ENCODE results near the gene C1QTNF1. TPM values are rescaled to one million over a fixed set of nuclear protein-coding genes. Genes with fewer than 3 reads are reported as not detected.

Gene C1QTNF1
- polyA plus RNA-seq, 1 donor (not counting 4 experiments of a cell fraction or from before 2014, with no cell fraction given), result 6.6 TPM

DNA sequence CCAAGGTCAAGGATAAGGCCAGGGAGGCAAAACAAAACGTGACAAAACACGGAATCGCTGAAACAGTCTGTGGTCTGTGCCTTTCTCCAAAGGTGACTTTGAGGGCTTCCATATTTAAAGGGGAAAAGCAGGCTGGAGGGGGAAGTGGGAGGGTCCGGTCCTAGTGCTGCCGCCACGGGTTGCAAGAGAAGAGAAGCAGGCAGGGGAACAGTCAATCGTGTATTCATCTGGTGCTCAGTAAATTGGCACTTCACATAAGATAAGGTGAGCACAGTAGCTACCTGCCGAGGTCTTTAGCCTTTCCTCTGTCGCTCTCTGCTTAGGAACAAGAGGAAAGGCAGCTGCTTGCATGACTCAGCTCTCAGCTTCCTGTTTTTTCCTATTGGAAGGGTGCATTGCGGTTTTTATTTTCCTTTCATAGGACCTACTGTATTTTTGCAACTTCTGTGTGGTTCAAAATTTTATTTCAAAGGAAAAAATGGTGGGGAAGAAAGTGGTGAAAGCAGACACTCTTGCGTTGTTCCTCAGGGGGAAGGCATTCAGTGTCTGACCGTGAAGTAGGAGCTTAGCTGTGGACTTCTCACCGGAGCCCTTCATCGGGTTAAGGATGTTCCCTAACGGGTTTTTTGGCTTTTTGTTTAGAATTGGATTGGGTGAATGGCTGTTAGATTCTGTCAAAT, 37.2 kb upstream of the C1QTNF1 start:
- H4K20me1 ChIP-seq (ENCODE audit: control insufficient read depth, extremely low read depth, insufficient read depth, low read length), result no peaks in the 10 kb centered on the region
- H3K9ac ChIP-seq (ENCODE audit: control insufficient read depth, extremely low read depth, insufficient read depth, low read length), result peak overlapping the region; percentile 43
- H3K9me1 ChIP-seq (ENCODE audit: control insufficient read depth, extremely low read depth, insufficient read depth, low read length), result no peaks in the 10 kb centered on the region
- peaks cover 4% of the 10 kb centered on the region for H3K79me2 ChIP-seq (ENCODE audit: control insufficient read depth, insufficient read depth, low read length)
- dilution Hi-C loops (cut with MboI; ENCODE audit: extremely low pct_ligation_motif_present, low sequenced_read_pairs), result no loop called here
- peak overlapping the region in 1 of 3 experiments; percentile 18 for H3K4me3 ChIP-seq (ENCODE audit: control insufficient read depth in 2 of 3, extremely low read depth in 1 of 3, insufficient read depth in 2 of 3, low read depth in 1 of 3, low read length in 3 of 3)
- no peaks in the 10 kb centered on the region for H3K27me3 ChIP-seq (ENCODE audit: control insufficient read depth, extremely low read depth, insufficient read depth, low read length)
- peaks cover 12 to 15% of the 10 kb centered on the region in 2 experiments for H3K36me3 ChIP-seq (ENCODE audit: control insufficient read depth in 2 of 2, extremely low read depth in 1 of 2, insufficient read depth in 2 of 2, low read length in 2 of 2)
- no peaks in the 10 kb centered on the region for H3K9me3 ChIP-seq (ENCODE audit: control insufficient read depth, low read depth, low read length)
- FAIRE-seq (peak; percentile 83), DNase-seq (ENCODE audit: low read depth, low spot score) (no peak)
- H3K4me1 ChIP-seq (ENCODE audit: control insufficient read depth, extremely low read depth, insufficient read depth, low read length), result peaks cover 29% of the 10 kb centered on the region
- TF ChIP-seq, protein P1, sequence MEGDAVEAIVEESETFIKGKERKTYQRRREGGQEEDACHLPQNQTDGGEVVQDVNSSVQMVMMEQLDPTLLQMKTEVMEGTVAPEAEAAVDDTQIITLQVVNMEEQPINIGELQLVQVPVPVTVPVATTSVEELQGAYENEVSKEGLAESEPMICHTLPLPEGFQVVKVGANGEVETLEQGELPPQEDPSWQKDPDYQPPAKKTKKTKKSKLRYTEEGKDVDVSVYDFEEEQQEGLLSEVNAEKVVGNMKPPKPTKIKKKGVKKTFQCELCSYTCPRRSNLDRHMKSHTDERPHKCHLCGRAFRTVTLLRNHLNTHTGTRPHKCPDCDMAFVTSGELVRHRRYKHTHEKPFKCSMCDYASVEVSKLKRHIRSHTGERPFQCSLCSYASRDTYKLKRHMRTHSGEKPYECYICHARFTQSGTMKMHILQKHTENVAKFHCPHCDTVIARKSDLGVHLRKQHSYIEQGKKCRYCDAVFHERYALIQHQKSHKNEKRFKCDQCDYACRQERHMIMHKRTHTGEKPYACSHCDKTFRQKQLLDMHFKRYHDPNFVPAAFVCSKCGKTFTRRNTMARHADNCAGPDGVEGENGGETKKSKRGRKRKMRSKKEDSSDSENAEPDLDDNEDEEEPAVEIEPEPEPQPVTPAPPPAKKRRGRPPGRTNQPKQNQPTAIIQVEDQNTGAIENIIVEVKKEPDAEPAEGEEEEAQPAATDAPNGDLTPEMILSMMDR (optimal IDR thresholded peaks at IDR 0.05 in 1 of 3, IDR thresholded peaks at IDR 0.05 in 1 of 3, conservative IDR thresholded peaks at IDR 0.05 in 1 of 3; ENCODE audit: extremely low read depth in 1 of 3, insufficient read depth in 2 of 3, low read length in 3 of 3), result no peak
- no peak for TF ChIP-seq EZH2 (IDR thresholded peaks at IDR 0.05; ENCODE audit: low read length)
- no peak overlapping the region for H2AFZ ChIP-seq (ENCODE audit: control insufficient read depth, low read length)
- peak overlapping the region; percentile 54 for H3K27ac ChIP-seq (ENCODE audit: control insufficient read depth, insufficient read depth, low read length)
- H3K4me2 ChIP-seq (ENCODE audit: control insufficient read depth, extremely low read depth, insufficient read depth, low read depth, low read length), result peak overlapping the region; percentile 64

DNA sequence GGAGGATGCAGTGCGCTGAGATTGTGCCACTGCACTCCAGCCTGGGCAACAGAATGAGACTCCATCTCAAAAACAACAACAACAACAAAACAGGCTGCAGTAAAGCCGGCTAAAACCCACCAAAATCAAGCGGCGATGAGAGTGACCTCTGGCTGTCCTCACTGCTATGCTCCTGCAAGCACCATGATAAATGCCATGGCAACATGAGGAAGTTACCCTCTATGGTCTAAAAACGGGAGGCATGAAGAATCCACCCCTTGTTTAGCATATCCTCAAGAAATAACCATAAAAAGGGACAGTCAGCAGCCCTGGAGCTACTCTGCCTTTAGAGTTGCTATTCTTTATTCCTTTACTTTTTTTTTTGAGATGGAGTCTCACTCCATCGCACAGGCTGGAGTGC, 35.8 kb upstream of the C1QTNF1 start:
- peak overlapping the region; percentile 20 for H3K27ac ChIP-seq (ENCODE audit: control insufficient read depth, insufficient read depth, low read length)
- no peaks in the 10 kb centered on the region for H3K9me3 ChIP-seq (ENCODE audit: control insufficient read depth, low read depth, low read length)
- dilution Hi-C loops (cut with MboI; ENCODE audit: extremely low pct_ligation_motif_present, low sequenced_read_pairs), result no loop called here
- FAIRE-seq, result no peak
- H2AFZ ChIP-seq (ENCODE audit: control insufficient read depth, low read length), result no peak overlapping the region
- no peak for DNase-seq (ENCODE audit: low read depth, low spot score)
- no peaks in the 10 kb centered on the region for H3K27me3 ChIP-seq (ENCODE audit: control insufficient read depth, extremely low read depth, insufficient read depth, low read length)
- H3K4me3 ChIP-seq (ENCODE audit: control insufficient read depth in 2 of 3, extremely low read depth in 1 of 3, insufficient read depth in 2 of 3, low read depth in 1 of 3, low read length in 3 of 3), result no peak overlapping the region
- no peaks in the 10 kb centered on the region for H3K9me1 ChIP-seq (ENCODE audit: control insufficient read depth, extremely low read depth, insufficient read depth, low read length)
- H3K79me2 ChIP-seq (ENCODE audit: control insufficient read depth, insufficient read depth, low read length), result peaks cover 13% of the 10 kb centered on the region
- peaks cover 29% of the 10 kb centered on the region for H3K4me1 ChIP-seq (ENCODE audit: control insufficient read depth, extremely low read depth, insufficient read depth, low read length)
- no peak overlapping the region for H3K9ac ChIP-seq (ENCODE audit: control insufficient read depth, extremely low read depth, insufficient read depth, low read length)
- no peak for TF ChIP-seq EZH2 (IDR thresholded peaks at IDR 0.05; ENCODE audit: low read length)
- TF ChIP-seq, protein P1 (optimal IDR thresholded peaks at IDR 0.05 in 1 of 3, IDR thresholded peaks at IDR 0.05 in 1 of 3, conservative IDR thresholded peaks at IDR 0.05 in 1 of 3; ENCODE audit: extremely low read depth in 1 of 3, insufficient read depth in 2 of 3, low read length in 3 of 3), result no peak
- H3K36me3 ChIP-seq (ENCODE audit: control insufficient read depth in 2 of 2, extremely low read depth in 1 of 2, insufficient read depth in 2 of 2, low read length in 2 of 2), result peaks cover 21 to 26% of the 10 kb centered on the region in 2 experiments
- H4K20me1 ChIP-seq (ENCODE audit: control insufficient read depth, extremely low read depth, insufficient read depth, low read length), result peaks cover 4% of the 10 kb centered on the region
- H3K4me2 ChIP-seq (ENCODE audit: control insufficient read depth, extremely low read depth, insufficient read depth, low read depth, low read length), result no peak overlapping the region
